ENCODE measurements around the gene BRIX1.

Gene BRIX1

GRCh38 chr5:34870382-34870781 lies 45.1 kb upstream of the BRIX1 start:
- no peak for DNase-seq (ENCODE audit: extremely low spot score)
- POLR2A ChIA-PET: no interaction called here
- TF ChIP-seq L3MBTL2 (conservative IDR thresholded peaks at IDR 0.05) (no peak), ARNT (IDR thresholded peaks at IDR 0.05) (no peak), LEF1 (IDR thresholded peaks at IDR 0.05; ENCODE audit: borderline replicate concordance) (no peak), SUZ12 (IDR thresholded peaks at IDR 0.05) (no peak), NFRKB (IDR thresholded peaks at IDR 0.05) (no peak), ZNF384 (IDR thresholded peaks at IDR 0.05) (no peak), ELF4 (IDR thresholded peaks at IDR 0.05) (no peak), SP1 (IDR thresholded peaks at IDR 0.05) (no peak), FOXK2 (IDR thresholded peaks at IDR 0.05) (no peak), FOXM1 (IDR thresholded peaks at IDR 0.05; ENCODE audit: borderline replicate concordance) (no peak), BHLHE40 (IDR thresholded peaks at IDR 0.05; ENCODE audit: borderline replicate concordance) (no peak), HDGF (IDR thresholded peaks at IDR 0.05; ENCODE audit: borderline replicate concordance) (no peak), TARDBP (IDR thresholded peaks at IDR 0.05) (no peak), FOXA1 (IDR thresholded peaks at IDR 0.05) (no peak), CTBP1 (IDR thresholded peaks at IDR 0.05; ENCODE audit: borderline replicate concordance) (no peak)
- TF ChIP-seq, protein P1, sequence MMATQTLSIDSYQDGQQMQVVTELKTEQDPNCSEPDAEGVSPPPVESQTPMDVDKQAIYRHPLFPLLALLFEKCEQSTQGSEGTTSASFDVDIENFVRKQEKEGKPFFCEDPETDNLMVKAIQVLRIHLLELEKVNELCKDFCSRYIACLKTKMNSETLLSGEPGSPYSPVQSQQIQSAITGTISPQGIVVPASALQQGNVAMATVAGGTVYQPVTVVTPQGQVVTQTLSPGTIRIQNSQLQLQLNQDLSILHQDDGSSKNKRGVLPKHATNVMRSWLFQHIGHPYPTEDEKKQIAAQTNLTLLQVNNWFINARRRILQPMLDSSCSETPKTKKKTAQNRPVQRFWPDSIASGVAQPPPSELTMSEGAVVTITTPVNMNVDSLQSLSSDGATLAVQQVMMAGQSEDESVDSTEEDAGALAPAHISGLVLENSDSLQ (IDR thresholded peaks at IDR 0.05): no peak
- CTCF ChIA-PET: no interaction called here

GRCh38 chr5:34876275-34876674 lies 39.2 kb upstream of the BRIX1 start:
- no peak for DNase-seq (ENCODE audit: extremely low spot score)
- ChIA-PET POLR2A (no interaction called here), CTCF (no interaction called here)
- TF ChIP-seq BHLHE40 (IDR thresholded peaks at IDR 0.05; ENCODE audit: borderline replicate concordance) (no peak), ZNF384 (IDR thresholded peaks at IDR 0.05) (no peak), FOXM1 (IDR thresholded peaks at IDR 0.05; ENCODE audit: borderline replicate concordance) (no peak), TARDBP (IDR thresholded peaks at IDR 0.05) (no peak)

- ChIA-PET POLR2A (no interaction called here), CTCF (no interaction called here)
- no peak for TF ChIP-seq HDGF (IDR thresholded peaks at IDR 0.05; ENCODE audit: borderline replicate concordance)
- no peak for TF ChIP-seq SUZ12 (IDR thresholded peaks at IDR 0.05)
- TF ChIP-seq ELF4 (IDR thresholded peaks at IDR 0.05): no peak
- no peak for TF ChIP-seq NFRKB (IDR thresholded peaks at IDR 0.05)
- TF ChIP-seq, protein P1 (IDR thresholded peaks at IDR 0.05): no peak
- TF ChIP-seq L3MBTL2 (conservative IDR thresholded peaks at IDR 0.05): no peak
- no peak for DNase-seq (ENCODE audit: extremely low spot score)
Measured at GRCh38 chr5:34881246-34881645, 34.3 kb upstream of the BRIX1 start.

GRCh38 chr5:34886392-34887119 lies 29.0 kb upstream of the BRIX1 start:
- no peak for TF ChIP-seq FOXK2 (IDR thresholded peaks at IDR 0.05)
- no peak for TF ChIP-seq SUZ12 (IDR thresholded peaks at IDR 0.05)
- no peak for TF ChIP-seq ARNT (IDR thresholded peaks at IDR 0.05)
- no peak for DNase-seq (ENCODE audit: extremely low spot score)
- ChIA-PET POLR2A (no interaction called here), CTCF (no interaction called here)

GRCh38 chr5:34889394-34889793 lies 26.1 kb upstream of the BRIX1 start:
- no peak for DNase-seq (ENCODE audit: extremely low spot score)
- POLR2A ChIA-PET: interaction anchor here (0.9 to 1.8 kb wide), 2 partner anchors 26 to 50 kb away, joined by 3 to 5 read pairs; partner anchors contain the start of genes BRIX1, RAD1 and TTC23L
- TF ChIP-seq SUZ12 (IDR thresholded peaks at IDR 0.05) (no peak), HDGF (IDR thresholded peaks at IDR 0.05; ENCODE audit: borderline replicate concordance) (no peak), CTBP1 (IDR thresholded peaks at IDR 0.05; ENCODE audit: borderline replicate concordance) (no peak), FOXA1 (IDR thresholded peaks at IDR 0.05) (no peak), ARNT (IDR thresholded peaks at IDR 0.05) (no peak), FOXK2 (IDR thresholded peaks at IDR 0.05) (no peak), ZNF384 (IDR thresholded peaks at IDR 0.05) (no peak), LEF1 (IDR thresholded peaks at IDR 0.05; ENCODE audit: borderline replicate concordance) (no peak), BHLHE40 (IDR thresholded peaks at IDR 0.05; ENCODE audit: borderline replicate concordance) (no peak), L3MBTL2 (conservative IDR thresholded peaks at IDR 0.05) (no peak), SP1 (IDR thresholded peaks at IDR 0.05) (no peak)
- CTCF ChIA-PET: no interaction called here

DNA sequence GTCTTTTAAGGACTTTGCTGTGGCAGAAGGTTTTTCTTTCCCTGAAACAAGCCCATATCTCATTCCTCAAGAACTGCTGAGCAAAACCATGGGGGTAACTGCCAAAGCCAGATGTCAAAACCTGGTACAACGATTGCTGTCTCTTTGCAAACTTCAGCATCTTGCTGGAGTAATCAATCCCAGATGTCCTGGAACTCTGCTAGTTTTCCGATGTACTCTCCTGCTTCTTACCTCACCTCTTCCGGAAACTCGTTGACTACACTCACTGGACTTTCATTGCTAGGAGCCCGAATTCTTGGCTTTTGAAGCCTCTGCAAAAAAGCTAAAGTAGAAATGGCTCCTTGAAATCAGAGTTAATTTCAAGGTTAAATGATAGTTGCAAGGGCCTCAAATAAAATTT lies 23.5 kb upstream of the BRIX1 start:
- TF ChIP-seq ZNF384 (IDR thresholded peaks at IDR 0.05): no peak
- no peak for TF ChIP-seq FOXK2 (IDR thresholded peaks at IDR 0.05)
- TF ChIP-seq L3MBTL2 (conservative IDR thresholded peaks at IDR 0.05): no peak
- no peak for TF ChIP-seq BHLHE40 (IDR thresholded peaks at IDR 0.05; ENCODE audit: borderline replicate concordance)
- no peak for TF ChIP-seq NFRKB (IDR thresholded peaks at IDR 0.05)
- TF ChIP-seq FOXM1 (IDR thresholded peaks at IDR 0.05; ENCODE audit: borderline replicate concordance): no peak
- TF ChIP-seq SUZ12 (IDR thresholded peaks at IDR 0.05): no peak
- no peak for TF ChIP-seq LEF1 (IDR thresholded peaks at IDR 0.05; ENCODE audit: borderline replicate concordance)
- TF ChIP-seq ARNT (IDR thresholded peaks at IDR 0.05): no peak
- ChIA-PET CTCF (no interaction called here), POLR2A (no interaction called here)
- no peak for DNase-seq (ENCODE audit: extremely low spot score)

DNA sequence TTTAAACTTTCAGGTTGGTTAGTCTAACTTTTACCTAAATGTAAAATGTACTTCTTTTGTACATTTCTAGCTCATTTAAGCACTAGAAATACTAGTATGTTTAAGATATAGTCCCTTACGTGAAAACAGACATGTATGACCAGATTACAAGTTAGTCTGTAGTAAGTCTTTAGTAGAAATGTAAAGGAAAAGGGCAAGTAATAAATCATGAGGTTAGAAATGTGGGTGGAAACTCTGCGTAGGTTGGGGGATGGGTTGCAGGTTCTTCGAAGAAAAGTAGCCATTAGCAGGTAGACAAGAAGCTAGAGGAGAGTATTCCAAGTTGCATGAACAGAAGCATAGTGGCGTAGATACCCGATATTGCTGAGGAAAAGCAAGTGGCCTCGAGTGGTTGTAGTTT lies 23.1 kb upstream of the BRIX1 start:
- POLR2A ChIA-PET: interaction anchor here (1.4 kb wide), 1 partner anchor 23 kb away, joined by 4 read pairs; the partner anchor contains the start of genes BRIX1 and RAD1
- TF ChIP-seq ZNF384 (IDR thresholded peaks at IDR 0.05) (no peak), FOXK2 (IDR thresholded peaks at IDR 0.05) (no peak), CTBP1 (IDR thresholded peaks at IDR 0.05; ENCODE audit: borderline replicate concordance) (no peak), SP1 (IDR thresholded peaks at IDR 0.05) (no peak), NFRKB (IDR thresholded peaks at IDR 0.05) (no peak), L3MBTL2 (conservative IDR thresholded peaks at IDR 0.05) (no peak), TARDBP (IDR thresholded peaks at IDR 0.05) (no peak), ELF4 (IDR thresholded peaks at IDR 0.05) (no peak), LEF1 (IDR thresholded peaks at IDR 0.05; ENCODE audit: borderline replicate concordance) (no peak), HDGF (IDR thresholded peaks at IDR 0.05; ENCODE audit: borderline replicate concordance) (no peak), ARNT (IDR thresholded peaks at IDR 0.05) (no peak)
- TF ChIP-seq, protein P1 (IDR thresholded peaks at IDR 0.05): no peak
- DNase-seq (ENCODE audit: extremely low spot score): no peak
- CTCF ChIA-PET: no interaction called here

Data from HEK293T (cell line).